HL-60/S4 treated with phorbol 12-myristate 13-acetate at 8.2 ng/mL for 4 days and 3 days (cell line): Measurements from ENCODE around the gene IL20RA.
"Not testable (repeated sequence)": the region's sequence is repeated elsewhere in the genome, so short reads cannot be mapped to it uniquely, and the experiment has no call there.

Source experiments
- in situ Hi-C: fragments of 300-500 bp; cut with MboI; formaldehyde crosslinking; loops from 2 replicates; pipeline ENCODE4 v1.15.0; 2022; ENCODE audit warnings: low sequenced_read_pairs

Gene IL20RA

GRCh38 chr6:136977075-136977474 lies 67.7 kb downstream of the IL20RA start:
- in situ Hi-C loops, result no loop called here

DNA sequence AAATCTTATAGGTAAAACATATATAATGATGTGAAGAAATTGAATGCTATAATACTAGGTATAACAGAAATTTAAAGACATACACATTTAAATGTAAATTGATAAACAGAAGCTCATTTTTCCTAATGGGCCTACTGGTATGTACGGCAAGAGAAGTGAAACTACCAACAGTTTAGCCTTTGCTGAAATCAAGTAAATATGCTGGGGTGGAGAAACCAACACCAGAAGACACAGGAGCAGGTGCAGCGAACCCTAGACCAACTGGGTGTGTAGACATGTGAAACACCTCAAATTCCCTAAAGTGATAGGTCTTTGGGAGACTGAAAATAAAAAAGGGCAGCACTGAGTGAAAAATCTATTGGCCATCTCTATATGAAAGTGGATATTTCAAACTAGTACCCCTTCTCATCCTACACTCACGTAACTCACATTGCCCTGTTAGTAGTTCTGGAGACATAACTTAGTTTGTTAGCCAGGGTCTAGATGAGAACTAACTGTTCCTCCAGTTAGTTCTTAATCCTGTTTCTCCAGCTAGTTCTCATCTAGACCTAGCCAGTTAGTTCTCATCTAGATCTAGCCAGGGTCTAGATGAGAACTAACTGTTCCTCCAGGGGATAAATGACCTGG lies 69.6 kb downstream of the IL20RA start:
- in situ Hi-C loops, result no loop called here

- in situ Hi-C loops, result not testable (repeated sequence)
Observed at GRCh38 chr6:136973781-136974180, 71.0 kb downstream of the IL20RA start.

GRCh38 chr6:136971609-136972008 lies 73.2 kb downstream of the IL20RA start:
- in situ Hi-C loops, result no loop called here

DNA sequence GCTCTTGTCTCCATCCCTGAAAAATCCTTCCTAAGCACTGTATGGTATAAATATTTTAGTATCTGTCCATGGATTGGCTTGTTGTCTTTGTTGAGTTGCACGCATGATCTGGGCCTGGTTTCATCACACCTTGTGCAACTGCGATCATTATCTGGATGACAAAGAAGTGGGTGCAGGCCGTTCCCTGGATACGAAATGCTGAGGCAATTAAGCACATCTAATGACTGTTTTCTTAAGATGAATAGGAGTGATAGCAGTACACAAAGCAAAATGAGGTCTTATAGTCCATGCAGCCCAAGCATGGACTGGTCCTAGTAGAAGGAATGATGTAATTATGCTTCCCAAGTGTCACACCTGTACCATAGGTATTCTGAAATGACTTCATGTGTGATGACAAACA lies 74.8 kb downstream of the IL20RA start:
- in situ Hi-C loops, result no loop called here

- in situ Hi-C loops, result no loop called here
Observed at GRCh38 chr6:136969433-136969832, 75.3 kb downstream of the IL20RA start.

DNA sequence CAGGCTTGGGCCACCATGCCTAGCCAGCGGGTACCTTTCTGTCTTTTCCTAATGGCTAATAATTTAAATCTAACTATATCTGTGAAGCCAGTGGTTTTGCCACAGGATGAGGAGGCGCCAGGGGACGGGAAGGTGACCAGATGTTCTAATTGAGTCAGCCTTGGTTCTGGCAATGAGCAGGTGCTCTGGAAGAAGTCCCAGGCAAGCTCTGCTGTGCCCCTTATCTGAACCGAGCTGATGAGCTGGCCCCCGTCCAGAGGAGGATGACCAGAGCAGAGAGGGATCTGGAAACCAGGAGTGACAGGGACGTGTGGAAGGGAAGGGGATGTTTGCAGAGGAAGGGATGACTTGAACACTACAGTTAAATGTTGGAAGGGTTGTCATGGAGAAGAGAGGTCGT lies 75.9 kb downstream of the IL20RA start:
- in situ Hi-C loops, result no loop called here

DNA sequence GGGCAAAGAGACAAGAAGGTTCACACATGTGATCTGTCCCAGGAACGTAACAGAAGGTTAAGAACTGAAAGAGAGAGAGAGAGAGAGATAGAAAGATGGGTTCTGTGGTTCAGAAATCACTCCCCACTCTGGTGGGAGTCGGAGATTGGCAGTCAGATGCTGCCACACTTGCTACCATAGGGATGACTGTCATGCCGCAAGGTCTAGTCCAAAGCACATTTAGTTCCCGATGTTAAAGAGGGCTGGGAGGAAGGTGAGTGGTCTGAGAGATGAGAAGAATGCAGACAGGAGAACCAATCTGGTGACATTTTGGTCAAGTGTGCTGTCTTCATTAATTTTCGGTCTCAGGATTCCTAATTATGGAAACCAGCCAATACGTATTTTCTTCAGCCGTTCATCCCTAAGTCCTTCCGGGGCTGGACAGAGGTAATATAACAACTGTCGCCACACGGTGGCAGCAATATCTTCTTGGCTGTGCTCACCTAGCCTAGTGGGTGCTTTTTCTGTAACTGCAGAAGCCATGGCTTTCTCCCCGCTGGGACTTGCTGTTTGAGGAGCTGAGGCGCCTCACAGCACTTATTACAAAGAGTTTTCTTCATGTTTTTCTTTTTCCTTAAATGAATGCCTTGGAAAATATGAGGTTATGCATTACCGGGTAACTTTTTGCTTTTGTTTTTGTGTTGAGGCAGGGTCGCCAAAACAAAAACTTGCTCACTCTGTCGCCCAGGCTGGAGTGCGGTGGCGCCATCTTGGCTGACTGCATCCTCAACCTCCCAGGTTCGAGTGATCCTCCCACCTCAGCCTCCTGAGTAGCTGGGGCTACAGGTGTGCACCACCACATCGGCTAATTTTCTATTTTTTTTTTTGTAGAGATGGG lies 76.7 kb downstream of the IL20RA start:
- in situ Hi-C loops, result no loop called here

DNA sequence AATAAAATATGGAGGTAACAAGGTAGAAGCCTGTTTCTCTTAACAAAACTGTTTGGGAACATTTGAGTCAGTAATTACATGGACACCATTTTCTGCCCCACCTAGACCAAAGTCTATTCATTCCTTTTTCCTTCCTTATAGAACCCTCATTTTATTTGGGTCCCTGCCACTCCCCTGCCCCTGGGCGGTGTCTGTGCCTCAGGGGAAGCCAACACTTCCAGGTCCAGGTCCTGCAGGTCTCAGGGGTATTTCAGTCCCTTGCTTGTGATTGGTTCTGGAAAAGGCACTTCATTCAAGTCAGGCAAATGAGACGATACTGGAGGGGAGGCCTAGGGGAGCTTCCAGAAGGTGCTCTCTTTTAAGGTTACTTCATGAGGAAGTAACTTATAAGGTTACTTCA lies 80.4 kb downstream of the IL20RA start:
- in situ Hi-C loops, result no loop called here

DNA sequence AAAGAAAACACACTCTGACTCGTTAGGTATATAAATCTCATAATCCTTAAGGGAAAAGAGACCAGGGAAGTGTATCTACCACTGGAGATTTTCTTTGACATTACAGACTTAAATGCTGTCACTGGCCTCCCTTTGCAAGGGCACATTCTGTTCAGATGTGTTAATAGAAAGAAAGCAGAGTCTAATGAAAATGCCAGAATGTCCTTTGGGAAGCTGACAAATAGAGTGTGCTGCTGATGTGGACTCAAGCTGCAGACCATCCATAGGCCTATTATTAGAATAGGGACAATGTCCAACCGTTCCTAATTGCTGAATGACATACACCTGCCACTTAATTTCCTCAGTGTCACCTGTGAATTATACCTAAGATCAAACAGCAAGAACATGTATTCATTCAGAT lies 81.5 kb downstream of the IL20RA start:
- in situ Hi-C loops, result no loop called here

DNA sequence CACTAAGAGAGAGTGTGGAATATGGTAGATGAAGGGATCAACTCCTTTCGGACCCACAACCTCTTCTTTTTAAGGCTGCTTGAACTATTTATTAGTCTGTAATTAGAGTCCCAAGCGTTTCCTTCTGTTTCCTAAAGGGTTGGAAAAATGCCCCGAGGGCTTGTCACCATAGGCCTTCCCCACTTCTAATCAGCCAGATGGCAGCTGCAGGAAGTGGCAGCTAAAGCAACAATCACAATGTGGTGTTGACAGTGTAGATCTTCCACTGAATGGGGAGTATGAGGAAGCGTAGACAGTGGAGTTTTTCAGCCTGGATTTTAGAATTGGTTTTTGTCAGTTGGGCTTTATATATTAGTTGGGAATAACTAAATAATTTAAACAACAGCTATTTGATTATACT lies 82.1 kb downstream of the IL20RA start:
- in situ Hi-C loops, result no loop called here

DNA sequence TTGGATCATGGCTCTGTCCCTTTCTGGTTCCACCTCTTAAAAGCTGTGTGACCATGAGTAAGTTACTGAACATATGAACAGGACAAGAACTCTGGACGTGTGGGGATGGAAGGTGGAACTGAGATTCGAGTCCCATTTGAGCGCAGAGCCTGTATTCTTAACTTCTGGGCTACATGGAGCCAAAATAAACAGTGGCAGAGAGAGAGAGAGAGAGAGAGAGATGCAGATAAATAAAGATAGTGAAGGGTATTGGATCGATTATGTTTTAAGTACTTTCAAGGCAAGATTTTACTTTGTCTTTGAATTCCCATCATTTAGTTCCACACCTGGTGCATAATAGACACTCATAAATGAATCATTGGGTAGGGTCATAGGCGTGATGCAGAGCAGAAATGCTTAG lies 82.9 kb downstream of the IL20RA start:
- in situ Hi-C loops, result no loop called here

DNA sequence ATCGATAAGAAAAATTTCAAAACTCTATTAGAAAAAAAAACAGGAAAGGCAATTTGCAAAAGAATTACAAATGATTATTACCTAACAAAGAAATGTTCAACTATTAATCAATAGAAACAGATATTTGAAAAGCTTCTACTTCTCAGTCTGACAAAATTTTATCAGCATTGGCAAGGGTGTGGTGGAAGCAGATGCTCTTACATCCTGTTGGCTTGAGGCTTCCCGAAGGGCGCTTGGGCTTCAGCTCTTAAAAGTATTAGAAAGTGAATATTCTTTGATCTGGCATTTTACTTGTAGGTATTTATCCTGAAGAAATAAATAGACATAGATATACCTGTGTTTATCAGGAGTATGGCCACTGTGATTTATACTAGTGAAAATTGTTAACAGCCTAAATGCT lies 84.0 kb downstream of the IL20RA start:
- in situ Hi-C loops, result no loop called here

- in situ Hi-C loops, result not testable (repeated sequence)
Observed at GRCh38 chr6:136959935-136960334, 84.8 kb downstream of the IL20RA start.

- in situ Hi-C loops, result no loop called here
Observed at GRCh38 chr6:136959471-136959891, 85.3 kb downstream of the IL20RA start.

GRCh38 chr6:136958168-136958567 lies 86.6 kb downstream of the IL20RA start:
- in situ Hi-C loops, result no loop called here

DNA sequence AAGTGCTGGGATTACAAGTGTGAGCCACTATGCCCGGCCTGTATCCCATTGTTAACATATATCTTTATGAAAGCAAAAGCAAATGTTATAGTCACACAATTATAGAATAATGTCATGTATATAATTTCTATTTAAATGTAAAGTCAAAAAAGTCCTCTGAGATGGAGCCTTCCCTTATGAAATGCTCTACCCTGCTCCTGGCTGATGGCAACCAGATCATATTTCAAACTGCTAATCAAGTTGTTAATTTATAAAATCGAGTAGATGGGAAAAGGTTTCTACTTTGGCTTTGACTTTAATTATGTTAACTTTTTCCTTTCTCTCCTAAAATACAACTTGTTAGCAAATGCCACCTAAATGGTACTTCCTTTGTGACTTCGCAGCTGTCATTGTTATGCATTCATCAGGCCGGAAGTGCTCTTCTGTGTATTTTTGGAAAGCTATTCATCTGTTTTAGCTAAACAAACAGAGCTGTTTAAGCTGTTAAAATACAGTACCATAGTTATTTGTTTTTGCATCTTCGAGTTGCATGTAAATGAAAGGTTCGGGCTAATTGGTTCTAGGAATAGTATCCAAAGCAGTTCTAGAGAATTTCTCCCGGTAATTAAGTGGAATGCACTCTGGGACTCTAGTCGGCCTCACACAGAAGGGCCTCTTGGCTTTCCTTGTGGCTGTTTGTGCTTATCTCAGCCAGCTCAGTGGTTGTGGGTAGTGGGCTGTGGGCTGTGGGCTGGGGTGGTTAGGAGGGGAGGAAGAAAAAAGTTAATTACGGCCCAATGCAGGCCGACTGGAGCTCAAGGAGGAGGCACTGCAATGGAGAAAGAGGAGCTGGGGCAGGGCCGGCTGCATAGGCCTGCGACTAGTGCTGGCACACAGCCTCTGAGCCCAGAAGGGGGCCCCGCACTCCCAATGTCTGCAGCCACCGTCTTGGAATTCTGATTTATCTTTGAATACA lies 87.9 kb downstream of the IL20RA start:
- in situ Hi-C loops, result no loop called here

DNA sequence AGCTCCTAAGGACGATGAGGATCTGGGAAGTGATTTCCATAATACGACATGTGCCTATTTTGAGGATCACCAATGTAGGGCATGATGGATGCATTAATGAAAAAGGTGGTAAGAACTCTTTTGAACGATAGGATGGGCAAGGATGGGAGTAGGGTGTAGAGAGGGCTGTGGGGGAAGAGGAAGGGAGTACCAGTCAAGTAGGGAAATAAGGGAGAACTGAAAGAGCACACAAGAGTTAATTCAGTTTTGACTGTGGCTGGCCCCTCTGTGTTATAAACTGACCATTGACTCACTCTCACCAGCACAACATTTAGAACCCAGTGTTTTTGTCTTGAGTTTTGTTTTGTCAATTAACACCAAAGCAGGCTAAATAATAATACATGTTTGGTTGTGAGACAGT lies 89.6 kb downstream of the IL20RA start:
- in situ Hi-C loops, result no loop called here

DNA sequence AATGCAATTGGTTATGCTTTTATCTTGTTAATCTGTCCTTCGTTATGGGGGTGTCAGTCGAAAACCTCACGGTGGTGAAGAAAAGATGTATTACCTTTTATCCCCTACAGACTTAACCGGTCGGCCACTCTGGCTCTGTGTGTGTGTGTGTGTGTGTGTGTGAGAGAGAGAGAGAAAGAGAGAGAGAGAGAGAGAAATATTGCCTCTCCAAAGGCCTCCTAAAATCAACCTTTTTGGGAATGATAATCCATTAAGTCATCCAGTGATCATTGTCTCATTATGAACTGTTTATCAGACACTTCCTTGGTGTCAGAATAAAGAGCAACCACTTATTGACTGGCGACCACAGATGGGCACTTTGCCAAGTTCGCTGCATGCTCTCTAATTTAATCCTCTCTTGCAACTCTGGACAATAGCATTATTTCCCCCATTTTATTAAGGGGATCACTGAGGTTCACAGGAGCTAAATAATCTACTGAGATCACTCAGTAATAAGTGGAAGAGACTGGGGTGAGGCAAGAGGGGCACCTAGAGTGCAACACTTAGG lies 92.0 kb downstream of the IL20RA start:
- in situ Hi-C loops, result no loop called here

DNA sequence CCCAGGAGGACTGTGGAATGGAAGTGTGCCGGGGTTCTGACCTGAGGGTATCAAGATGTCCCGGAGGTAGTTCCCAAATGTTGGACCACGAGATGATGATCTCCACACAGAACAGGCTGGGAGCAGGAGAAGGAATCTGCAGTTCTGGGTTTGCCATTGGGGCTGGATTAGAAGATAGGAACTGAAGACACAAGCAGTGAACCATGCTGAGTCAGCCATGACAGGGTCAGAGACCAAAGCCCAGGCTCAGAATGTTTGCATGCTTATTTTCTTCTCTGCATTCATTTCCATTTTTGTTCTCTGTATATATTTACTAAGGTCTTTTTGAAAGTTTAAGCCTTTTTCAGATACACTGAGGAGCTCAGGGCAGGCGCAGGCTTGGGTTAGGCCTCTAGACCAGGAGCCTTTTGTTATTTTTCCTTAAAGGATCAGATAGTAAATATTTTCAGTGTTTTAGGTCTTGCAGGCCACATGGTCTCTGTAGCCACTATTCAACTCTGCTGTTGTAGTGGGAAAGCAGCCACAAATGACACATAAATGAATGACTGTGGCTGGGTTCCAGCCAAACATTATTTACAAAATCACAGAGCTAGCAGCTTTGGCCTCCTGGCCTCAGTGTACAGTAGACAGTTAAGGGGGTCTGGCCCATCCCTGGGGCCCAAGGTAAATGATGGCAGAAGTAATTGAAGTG lies 94.2 kb downstream of the IL20RA start:
- in situ Hi-C loops, result no loop called here
